Astrocyte of the cerebellum (primary cell): ENCODE measurements around the gene EHBP1.

Experiments used
- DNase-seq: peaks from one replicate; pipeline ENCODE4 v3.0.0-alpha.2; 2011; ENCODE audit warnings: low read depth
- H3K4me3 ChIP-seq: 2 replicates; pipeline ENCODE4 v1.5.1; 2011; ENCODE audit warnings: mild to moderate bottlenecking, low read depth, low read length, moderate library complexity
- in situ Hi-C: cut with HindIII; loops from 2 replicates; pipeline ENCODE4 v1.10.0; 2017; ENCODE audit warnings: low sequenced_read_pairs
- TF ChIP-seq, protein P1 (sequence below): IDR thresholded peaks from 2 replicates; pipeline ENCODE4 v1.5.1; 2012; ENCODE audit warnings: low read length, low read depth, moderate library complexity, mild to moderate bottlenecking; ENCODE audit errors: missing control alignments

The EHBP1 gene

DNA sequence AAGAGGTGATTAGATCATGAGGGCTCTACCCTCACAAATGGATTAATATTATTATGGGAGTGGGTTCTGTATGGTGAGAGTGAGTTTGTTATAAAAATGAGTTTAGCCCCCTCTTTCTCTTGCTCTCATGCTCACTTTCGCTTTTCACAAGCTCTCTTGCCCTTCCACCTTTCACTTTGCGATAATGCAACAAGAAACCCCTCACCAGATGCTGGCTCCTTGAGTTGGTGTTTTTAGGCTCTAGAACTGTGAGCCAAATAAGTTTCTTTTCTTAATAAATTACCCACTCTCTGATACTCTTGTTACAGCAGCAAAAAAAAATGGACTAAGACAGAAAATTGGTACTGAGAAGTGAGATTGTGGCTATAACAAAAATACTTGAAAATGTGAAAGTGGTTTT lies 106.5 kb downstream of the EHBP1 start:
- no peak overlapping the region for H3K4me3 ChIP-seq
- in situ Hi-C loops: no loop called here
- DNase-seq: no peak
- TF ChIP-seq, protein P1, sequence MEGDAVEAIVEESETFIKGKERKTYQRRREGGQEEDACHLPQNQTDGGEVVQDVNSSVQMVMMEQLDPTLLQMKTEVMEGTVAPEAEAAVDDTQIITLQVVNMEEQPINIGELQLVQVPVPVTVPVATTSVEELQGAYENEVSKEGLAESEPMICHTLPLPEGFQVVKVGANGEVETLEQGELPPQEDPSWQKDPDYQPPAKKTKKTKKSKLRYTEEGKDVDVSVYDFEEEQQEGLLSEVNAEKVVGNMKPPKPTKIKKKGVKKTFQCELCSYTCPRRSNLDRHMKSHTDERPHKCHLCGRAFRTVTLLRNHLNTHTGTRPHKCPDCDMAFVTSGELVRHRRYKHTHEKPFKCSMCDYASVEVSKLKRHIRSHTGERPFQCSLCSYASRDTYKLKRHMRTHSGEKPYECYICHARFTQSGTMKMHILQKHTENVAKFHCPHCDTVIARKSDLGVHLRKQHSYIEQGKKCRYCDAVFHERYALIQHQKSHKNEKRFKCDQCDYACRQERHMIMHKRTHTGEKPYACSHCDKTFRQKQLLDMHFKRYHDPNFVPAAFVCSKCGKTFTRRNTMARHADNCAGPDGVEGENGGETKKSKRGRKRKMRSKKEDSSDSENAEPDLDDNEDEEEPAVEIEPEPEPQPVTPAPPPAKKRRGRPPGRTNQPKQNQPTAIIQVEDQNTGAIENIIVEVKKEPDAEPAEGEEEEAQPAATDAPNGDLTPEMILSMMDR: no peak

DNA sequence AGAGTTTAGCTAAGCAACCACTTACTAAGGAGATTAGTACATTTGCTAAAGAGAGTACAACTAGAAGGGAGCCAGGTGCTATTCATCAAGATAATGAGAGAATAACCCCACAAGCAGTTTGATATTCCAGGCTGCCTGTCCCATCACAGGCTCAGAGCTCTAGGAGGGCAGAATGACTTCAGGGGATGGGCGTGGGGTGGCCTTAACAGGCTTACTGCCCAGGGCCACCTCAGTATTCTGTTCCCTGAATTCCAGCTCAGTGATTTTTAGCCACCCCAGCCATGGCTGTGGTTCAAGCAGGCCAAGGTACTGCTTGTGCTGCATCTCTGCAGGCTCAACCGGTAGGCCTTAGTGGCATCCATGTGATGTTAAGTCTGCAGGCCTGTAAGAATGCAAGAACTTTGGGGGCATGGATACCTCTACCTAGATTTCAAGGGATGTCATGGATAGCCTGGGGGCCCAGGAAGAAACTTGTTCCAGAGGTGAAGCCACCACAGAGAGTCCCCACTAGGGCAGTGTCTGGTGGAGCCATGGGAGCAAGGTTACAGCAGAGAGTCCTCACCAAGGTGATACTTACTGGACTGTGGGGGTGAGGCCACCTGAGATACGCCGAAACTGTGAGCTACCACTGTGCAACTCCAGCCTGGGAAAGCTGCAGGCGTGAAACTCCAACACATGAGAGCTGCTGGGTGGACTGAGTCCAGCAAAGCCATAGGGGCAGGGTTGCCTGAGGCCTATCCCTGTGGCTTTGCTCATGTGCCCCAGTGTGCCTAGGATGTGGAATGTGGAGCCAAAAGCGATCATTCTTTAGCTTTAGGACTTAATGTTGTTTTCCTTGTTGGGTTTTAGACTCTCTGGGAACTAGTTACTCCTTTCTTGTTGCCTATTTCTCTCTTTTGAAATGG lies 107.7 kb downstream of the EHBP1 start:
- TF ChIP-seq, protein P1: no peak
- in situ Hi-C loops: no loop called here
- no peak overlapping the region for H3K4me3 ChIP-seq
- no peak for DNase-seq

DNA sequence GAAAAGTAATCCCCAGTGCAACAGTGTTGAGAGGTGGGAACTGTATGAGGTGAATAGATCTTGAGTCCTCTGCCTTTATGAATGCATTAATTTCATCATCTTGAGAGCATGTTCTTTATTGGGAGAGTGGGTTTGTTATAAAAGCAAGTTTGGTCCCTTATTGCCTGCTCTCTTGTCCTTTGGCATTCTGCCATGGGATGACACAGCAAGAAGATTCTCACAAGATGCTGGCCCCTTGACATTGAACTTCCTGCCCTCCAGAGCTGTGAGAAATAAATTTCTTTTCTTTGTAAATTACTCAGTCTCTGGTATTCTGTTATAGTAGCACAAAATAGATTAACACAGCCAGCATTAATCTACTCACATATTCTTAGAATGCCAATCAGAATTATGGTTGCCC lies 108.6 kb downstream of the EHBP1 start:
- H3K4me3 ChIP-seq: no peak overlapping the region
- TF ChIP-seq, protein P1: no peak
- DNase-seq: no peak
- in situ Hi-C loops: no loop called here

DNA sequence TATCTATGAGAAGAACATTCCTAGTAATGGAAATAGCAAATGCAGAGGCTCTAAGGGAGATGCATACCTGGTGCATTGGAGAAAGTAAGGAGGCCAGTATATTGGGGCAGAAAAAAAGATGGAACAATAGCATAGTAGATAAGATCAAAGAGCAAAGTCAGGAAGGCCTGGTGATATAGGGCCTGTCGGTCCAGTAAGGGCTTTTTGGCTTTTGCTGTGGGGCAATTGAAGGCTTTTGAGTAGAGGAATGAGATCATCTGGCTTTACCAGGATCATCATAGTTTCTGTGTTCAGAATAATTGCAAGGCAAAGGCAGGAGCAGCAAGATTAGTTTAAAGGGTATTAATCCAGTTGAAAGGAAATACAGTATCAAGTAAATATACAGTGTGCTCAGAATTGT lies 111.8 kb downstream of the EHBP1 start:
- H3K4me3 ChIP-seq: no peak overlapping the region
- DNase-seq: no peak
- in situ Hi-C loops: no loop called here
- TF ChIP-seq, protein P1: no peak

DNA sequence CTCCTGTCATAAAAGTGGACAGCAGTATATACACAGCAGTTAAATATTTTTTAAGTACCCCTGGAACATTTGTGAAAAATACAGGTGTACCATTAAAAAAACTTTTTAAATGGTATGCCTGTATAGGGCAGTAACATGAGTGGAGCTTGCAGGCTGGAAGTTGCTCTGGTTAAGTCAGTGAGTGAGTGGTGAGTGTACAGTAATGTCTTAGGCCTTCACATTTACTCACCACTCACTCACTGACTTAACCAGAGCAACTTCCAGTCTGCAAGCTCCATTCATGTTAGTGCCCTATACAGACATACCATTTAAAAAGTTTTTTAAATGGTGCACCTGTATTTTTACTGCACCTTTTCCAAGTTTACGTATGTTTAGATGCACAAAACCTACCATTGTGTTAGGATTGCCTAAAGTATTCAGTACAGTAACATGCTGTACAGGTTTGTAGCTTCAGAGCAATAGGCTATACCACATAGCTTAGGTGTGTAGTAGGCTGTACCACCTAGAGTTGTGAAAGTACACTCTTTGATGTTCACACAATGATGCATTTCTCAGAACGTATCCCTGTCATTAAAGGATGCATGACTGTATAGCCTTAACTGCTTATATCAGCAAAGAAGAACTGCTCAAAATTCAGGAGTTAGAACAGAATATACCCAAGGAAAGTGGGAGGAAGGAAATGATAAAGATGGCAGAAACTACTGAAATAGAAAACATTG lies 112.6 kb downstream of the EHBP1 start:
- DNase-seq: no peak

DNA sequence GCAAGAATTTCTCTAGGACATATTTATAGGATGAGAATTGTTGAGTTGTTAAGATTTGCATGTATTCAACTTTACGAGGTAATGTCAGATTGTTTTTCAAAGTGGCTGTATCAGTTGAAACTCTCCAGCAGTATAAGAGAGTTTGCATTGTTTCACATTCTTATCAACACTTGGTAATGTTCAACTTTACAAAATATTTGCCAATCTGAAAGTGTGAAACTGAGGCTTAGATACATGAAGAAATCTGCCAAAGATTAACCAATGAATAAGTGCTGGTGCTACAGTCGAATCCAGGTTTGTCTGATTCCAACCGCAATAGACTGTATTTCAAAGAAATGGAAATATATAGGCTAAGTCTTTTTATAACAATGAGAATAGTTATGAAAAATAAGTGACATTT lies 117.0 kb downstream of the EHBP1 start:
- in situ Hi-C loops: no loop called here
- no peak overlapping the region for H3K4me3 ChIP-seq
- TF ChIP-seq, protein P1: no peak
- DNase-seq: no peak

More for the DNA sequence above, 112.6 kb downstream of the EHBP1 start:
- in situ Hi-C loops: no loop called here
- TF ChIP-seq, protein P1: no peak
- H3K4me3 ChIP-seq: no peak overlapping the region
